GM23338 (cell line): ENCODE measurements around the gene CTDSP1. TPM values are rescaled to one million over a fixed set of nuclear protein-coding genes. Genes with fewer than 3 reads are reported as not detected.

Source experiments
- ATAC-seq: fragments of 200-7000 bp; cut with Tn5 transposase; 3 replicates; pipeline ENCODE4 v1.9.1; 2020
- DNase-seq: peaks from one replicate; pipeline ENCODE4 v3.0.0-alpha.2; 2015; ENCODE audit warnings: low spot score
- H2AFZ ChIP-seq: fragments of 200-600 bp; sonication (generic); 2 replicates; pipeline ENCODE4 v1.8.0; 2016; ENCODE audit warnings: antibody characterized with exemption, mild to moderate bottlenecking, moderate library complexity
- H3F3A ChIP-seq: fragments of 200-600 bp; sonication (generic); replicated peaks from 2 replicates; pipeline ENCODE4 v1.8.0; 2017; ENCODE audit warnings: antibody characterized with exemption, mixed run types, low read depth
- H3K27ac ChIP-seq: fragments of 200-600 bp; sonication (generic); 2 replicates; pipeline ENCODE4 v1.6.1; 2016; ENCODE audit warnings: low read depth
- H3K27me3 ChIP-seq: fragments of 200-600 bp; sonication (generic); 2 replicates; pipeline ENCODE4 v1.8.0; 2016; ENCODE audit warnings: mild to moderate bottlenecking, mixed run types, moderate library complexity; ENCODE audit not compliant: insufficient read depth
- H3K36me3 ChIP-seq: fragments of 200-600 bp; sonication (generic); 2 replicates; pipeline ENCODE4 v1.8.0; 2016; ENCODE audit warnings: mild to moderate bottlenecking; ENCODE audit not compliant: insufficient read depth
- H3K4me1 ChIP-seq: fragments of 200-600 bp; sonication (generic); 2 replicates; pipeline ENCODE4 v1.8.0; 2016; ENCODE audit warnings: mild to moderate bottlenecking, moderate library complexity; ENCODE audit not compliant: insufficient read depth
- H3K4me2 ChIP-seq: fragments of 200-600 bp; sonication (generic); 2 replicates; pipeline ENCODE4 v1.7.1; 2017; ENCODE audit warnings: mixed run types
- H3K4me3 ChIP-seq: fragments of 200-600 bp; sonication (generic); 2 replicates; pipeline ENCODE4 v1.6.1; 2016; ENCODE audit warnings: mixed run types
- H3K79me2 ChIP-seq: fragments of 200-600 bp; sonication (generic); replicated peaks from 2 replicates; pipeline ENCODE4 v1.8.0; 2017; ENCODE audit warnings: mild to moderate bottlenecking; ENCODE audit not compliant: insufficient read depth
- H3K9me2 ChIP-seq: fragments of 200-600 bp; sonication (generic); 2 replicates; pipeline ENCODE4 v1.8.0; 2017; ENCODE audit not compliant: insufficient read depth
- H4K20me1 ChIP-seq: fragments of 200-600 bp; sonication (generic); replicated peaks from 2 replicates; pipeline ENCODE4 v1.8.0; 2017; ENCODE audit warnings: mild to moderate bottlenecking; ENCODE audit not compliant: insufficient read depth
- H3K27ac Mint-ChIP-seq: 2 replicates; pipeline ENCODE4 v1.8.0; 2020; ENCODE audit warnings: inconsistent platforms, mild to moderate bottlenecking, moderate library complexity, mixed read lengths
- H3K27me3 Mint-ChIP-seq: 3 replicates; pipeline ENCODE4 v1.8.0; 2022; ENCODE audit warnings: low read depth, mild to moderate bottlenecking, moderate library complexity, mixed read lengths, inconsistent platforms; ENCODE audit not compliant: insufficient read depth, poor library complexity
- H3K36me3 Mint-ChIP-seq: 3 replicates; pipeline ENCODE4 v1.8.0; 2021; ENCODE audit warnings: low read depth, mild to moderate bottlenecking, inconsistent platforms, moderate library complexity, mixed read lengths
- H3K4me1 Mint-ChIP-seq: 3 replicates; pipeline ENCODE4 v1.8.0; 2020; ENCODE audit warnings: mild to moderate bottlenecking, inconsistent platforms, mixed read lengths
- H3K4me3 Mint-ChIP-seq: 3 replicates; pipeline ENCODE4 v1.8.0; 2021; ENCODE audit warnings: moderate library complexity, mild to moderate bottlenecking, inconsistent platforms, mixed read lengths
- H3K9me3 Mint-ChIP-seq: 3 replicates; pipeline ENCODE4 v1.8.0; 2020; ENCODE audit warnings: moderate library complexity, mild to moderate bottlenecking, inconsistent platforms, mixed read lengths
- CREB1 ChIP-seq: fragments of 250-450 bp; sonication (Bioruptor Pico); IDR thresholded peaks from 2 replicates; pipeline ENCODE4 v1.5.0; 2020; ENCODE audit warnings: low read depth, mild to moderate bottlenecking, moderate library complexity
- ETS1 ChIP-seq: IDR thresholded peaks from 2 replicates; pipeline ENCODE4 v1.6.1; 2016; ENCODE audit warnings: antibody characterized with exemption
- EZH2 ChIP-seq: fragments of 200-600 bp; sonication (generic); IDR thresholded peaks from one replicate; pipeline ENCODE4 v1.8.0; 2017; ENCODE audit warnings: antibody characterized with exemption, mild to moderate bottlenecking, low read depth; ENCODE audit not compliant: unreplicated experiment
- EZH2phosphoT487 ChIP-seq: fragments of 200-600 bp; sonication (generic); IDR thresholded peaks from one replicate; pipeline ENCODE4 v1.8.1; 2018; ENCODE audit warnings: antibody characterized with exemption; ENCODE audit not compliant: unreplicated experiment
- JUNB ChIP-seq: IDR thresholded peaks from one replicate; pipeline ENCODE4 v1.6.1; 2016; ENCODE audit warnings: antibody characterized with exemption; ENCODE audit not compliant: unreplicated experiment
- NANOG ChIP-seq: IDR thresholded peaks from 2 replicates; pipeline ENCODE4 v1.6.1; 2016; ENCODE audit warnings: antibody characterized with exemption, borderline replicate concordance
- POLR2AphosphoS5 ChIP-seq: IDR thresholded peaks from 2 replicates; pipeline ENCODE4 v1.6.1; 2016; ENCODE audit warnings: antibody characterized with exemption, low read depth
- STAT1 ChIP-seq: IDR thresholded peaks from one replicate; pipeline ENCODE4 v1.6.1; 2016; ENCODE audit warnings: antibody characterized with exemption; ENCODE audit not compliant: unreplicated experiment
- ZNF114 ChIP-seq: fragments of 250-450 bp; sonication (Bioruptor Pico); IDR thresholded peaks from 2 replicates; pipeline ENCODE4 v1.5.0; 2020; ENCODE audit warnings: mild to moderate bottlenecking, moderate library complexity
- ZNF331 ChIP-seq: fragments of 250-450 bp; sonication (Bioruptor Pico); IDR thresholded peaks from 2 replicates; pipeline ENCODE4 v1.5.0; 2020; ENCODE audit warnings: low read depth, mild to moderate bottlenecking, moderate library complexity
- polyA plus RNA-seq: library from polyadenylated mRNA; unstranded; fragments of >200 nt; fragmentation: Nextera tagmentation; extraction: Ambion mirVana; gene quantifications from 2 replicates; pipeline ENCODE4 v1.2.1, GENCODE V29; 2016
- total RNA-seq: library from RNA; depleted of rRNA; stranded (reverse); fragments of >200 nt; shearing (Covaris generic); gene quantifications from 2 replicates; pipeline ENCODE4 v1.2.3, GENCODE V29; 2014
- TF ChIP-seq, protein P1 (sequence below): fragments of 250-450 bp; sonication (Bioruptor Pico); IDR thresholded peaks from 2 replicates; pipeline ENCODE4 v1.5.0; 2020; ENCODE audit warnings: mild to moderate bottlenecking, moderate library complexity
- TF ChIP-seq, protein P2 (sequence below), 2 experiments: fragments of 200-600 bp in 1 of 2; sonication (generic) in 1 of 2; conservative IDR thresholded peaks; 2 replicates each; pipeline versions ENCODE4 v1.5.1 to v1.6.1; 2016 to 2017; ENCODE audit warnings: antibody characterized with exemption in 2 of 2, low read depth in 2 of 2, mild to moderate bottlenecking in 2 of 2, moderate library complexity in 1 of 2

The CTDSP1 gene
- total and polyA plus RNA-seq, 2 experiments from 2014 or later, result 6.7 to 21.8 TPM

GRCh38 chr2:218402911-218403411 is 3.3 kb downstream of the CTDSP1 start (continued):
- TF ChIP-seq, protein P1, sequence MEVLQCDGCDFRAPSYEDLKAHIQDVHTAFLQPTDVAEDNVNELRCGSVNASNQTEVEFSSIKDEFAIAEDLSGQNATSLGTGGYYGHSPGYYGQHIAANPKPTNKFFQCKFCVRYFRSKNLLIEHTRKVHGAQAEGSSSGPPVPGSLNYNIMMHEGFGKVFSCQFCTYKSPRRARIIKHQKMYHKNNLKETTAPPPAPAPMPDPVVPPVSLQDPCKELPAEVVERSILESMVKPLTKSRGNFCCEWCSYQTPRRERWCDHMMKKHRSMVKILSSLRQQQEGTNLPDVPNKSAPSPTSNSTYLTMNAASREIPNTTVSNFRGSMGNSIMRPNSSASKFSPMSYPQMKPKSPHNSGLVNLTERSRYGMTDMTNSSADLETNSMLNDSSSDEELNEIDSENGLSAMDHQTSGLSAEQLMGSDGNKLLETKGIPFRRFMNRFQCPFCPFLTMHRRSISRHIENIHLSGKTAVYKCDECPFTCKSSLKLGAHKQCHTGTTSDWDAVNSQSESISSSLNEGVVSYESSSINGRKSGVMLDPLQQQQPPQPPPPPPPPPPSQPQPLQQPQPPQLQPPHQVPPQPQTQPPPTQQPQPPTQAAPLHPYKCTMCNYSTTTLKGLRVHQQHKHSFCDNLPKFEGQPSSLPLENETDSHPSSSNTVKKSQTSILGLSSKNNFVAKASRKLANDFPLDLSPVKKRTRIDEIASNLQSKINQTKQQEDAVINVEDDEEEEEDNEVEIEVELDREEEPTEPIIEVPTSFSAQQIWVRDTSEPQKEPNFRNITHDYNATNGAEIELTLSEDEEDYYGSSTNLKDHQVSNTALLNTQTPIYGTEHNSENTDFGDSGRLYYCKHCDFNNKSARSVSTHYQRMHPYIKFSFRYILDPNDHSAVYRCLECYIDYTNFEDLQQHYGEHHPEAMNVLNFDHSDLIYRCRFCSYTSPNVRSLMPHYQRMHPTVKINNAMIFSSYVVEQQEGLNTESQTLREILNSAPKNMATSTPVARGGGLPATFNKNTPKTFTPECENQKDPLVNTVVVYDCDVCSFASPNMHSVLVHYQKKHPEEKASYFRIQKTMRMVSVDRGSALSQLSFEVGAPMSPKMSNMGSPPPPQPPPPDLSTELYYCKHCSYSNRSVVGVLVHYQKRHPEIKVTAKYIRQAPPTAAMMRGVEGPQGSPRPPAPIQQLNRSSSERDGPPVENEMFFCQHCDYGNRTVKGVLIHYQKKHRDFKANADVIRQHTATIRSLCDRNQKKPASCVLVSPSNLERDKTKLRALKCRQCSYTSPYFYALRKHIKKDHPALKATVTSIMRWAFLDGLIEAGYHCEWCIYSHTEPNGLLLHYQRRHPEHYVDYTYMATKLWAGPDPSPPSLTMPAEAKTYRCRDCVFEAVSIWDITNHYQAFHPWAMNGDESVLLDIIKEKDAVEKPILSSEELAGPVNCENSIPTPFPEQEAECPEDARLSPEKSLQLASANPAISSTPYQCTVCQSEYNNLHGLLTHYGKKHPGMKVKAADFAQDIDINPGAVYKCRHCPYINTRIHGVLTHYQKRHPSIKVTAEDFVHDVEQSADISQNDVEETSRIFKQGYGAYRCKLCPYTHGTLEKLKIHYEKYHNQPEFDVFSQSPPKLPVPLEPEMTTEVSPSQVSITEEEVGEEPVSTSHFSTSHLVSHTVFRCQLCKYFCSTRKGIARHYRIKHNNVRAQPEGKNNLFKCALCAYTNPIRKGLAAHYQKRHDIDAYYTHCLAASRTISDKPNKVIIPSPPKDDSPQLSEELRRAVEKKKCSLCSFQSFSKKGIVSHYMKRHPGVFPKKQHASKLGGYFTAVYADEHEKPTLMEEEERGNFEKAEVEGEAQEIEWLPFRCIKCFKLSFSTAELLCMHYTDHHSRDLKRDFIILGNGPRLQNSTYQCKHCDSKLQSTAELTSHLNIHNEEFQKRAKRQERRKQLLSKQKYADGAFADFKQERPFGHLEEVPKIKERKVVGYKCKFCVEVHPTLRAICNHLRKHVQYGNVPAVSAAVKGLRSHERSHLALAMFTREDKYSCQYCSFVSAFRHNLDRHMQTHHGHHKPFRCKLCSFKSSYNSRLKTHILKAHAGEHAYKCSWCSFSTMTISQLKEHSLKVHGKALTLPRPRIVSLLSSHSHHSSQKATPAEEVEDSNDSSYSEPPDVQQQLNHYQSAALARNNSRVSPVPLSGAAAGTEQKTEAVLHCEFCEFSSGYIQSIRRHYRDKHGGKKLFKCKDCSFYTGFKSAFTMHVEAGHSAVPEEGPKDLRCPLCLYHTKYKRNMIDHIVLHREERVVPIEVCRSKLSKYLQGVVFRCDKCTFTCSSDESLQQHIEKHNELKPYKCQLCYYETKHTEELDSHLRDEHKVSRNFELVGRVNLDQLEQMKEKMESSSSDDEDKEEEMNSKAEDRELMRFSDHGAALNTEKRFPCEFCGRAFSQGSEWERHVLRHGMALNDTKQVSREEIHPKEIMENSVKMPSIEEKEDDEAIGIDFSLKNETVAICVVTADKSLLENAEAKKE (CRISPR knock-in tag), result no peak
- no peak for TF ChIP-seq JUNB

DNA sequence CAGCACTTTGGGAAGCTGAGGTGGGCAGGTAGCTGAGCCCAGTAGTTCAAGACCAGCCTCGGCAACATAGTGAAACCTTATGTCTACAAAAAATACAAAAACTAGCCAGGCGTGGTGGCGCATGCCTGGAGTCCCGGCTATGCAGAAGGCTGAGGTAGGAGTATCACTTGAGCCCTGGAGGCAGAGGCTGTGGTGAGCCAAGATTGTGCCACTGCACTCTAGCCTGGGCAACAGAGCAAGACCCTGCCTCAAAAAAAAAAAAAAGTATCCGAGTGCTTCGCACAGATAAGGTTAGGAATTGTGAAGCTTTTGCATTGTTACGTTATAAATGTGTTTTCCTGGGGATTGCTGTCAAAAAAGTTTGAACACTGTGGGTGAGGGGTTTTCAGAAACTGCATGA is 4.1 kb downstream of the CTDSP1 start:
- Histone ChIP-seq H3K4me1 (peaks cover 27% of the 10 kb centered on the region), H3K9me2 (no peaks in the 10 kb centered on the region), H3K79me2 (no peaks in the 10 kb centered on the region), H3K27ac (no peak overlapping the region), H2AFZ (no peak overlapping the region), H3K36me3 (no peaks in the 10 kb centered on the region), H4K20me1 (no peaks in the 10 kb centered on the region), H3F3A (peaks cover 17% of the 10 kb centered on the region), H3K27me3 (peaks cover 7% of the 10 kb centered on the region), H3K4me3 (no peak overlapping the region), H3K4me2 (no peak overlapping the region)
- Mint-ChIP-seq H3K27ac (no peak overlapping the region), H3K9me3 (no peaks in the 10 kb centered on the region), H3K36me3 (peaks cover 12% of the 10 kb centered on the region), H3K27me3 (peaks cover 16% of the 10 kb centered on the region), H3K4me3 (no peak overlapping the region), H3K4me1 (peaks cover 22% of the 10 kb centered on the region)
- no peak for ATAC-seq
- DNase-seq, result no peak
- no peak for TF ChIP-seq JUNB
- TF ChIP-seq ZNF114 (CRISPR knock-in tag), result no peak
- no peak for TF ChIP-seq ETS1
- TF ChIP-seq STAT1, result no peak
- no peak for TF ChIP-seq NANOG
- TF ChIP-seq, protein P2, sequence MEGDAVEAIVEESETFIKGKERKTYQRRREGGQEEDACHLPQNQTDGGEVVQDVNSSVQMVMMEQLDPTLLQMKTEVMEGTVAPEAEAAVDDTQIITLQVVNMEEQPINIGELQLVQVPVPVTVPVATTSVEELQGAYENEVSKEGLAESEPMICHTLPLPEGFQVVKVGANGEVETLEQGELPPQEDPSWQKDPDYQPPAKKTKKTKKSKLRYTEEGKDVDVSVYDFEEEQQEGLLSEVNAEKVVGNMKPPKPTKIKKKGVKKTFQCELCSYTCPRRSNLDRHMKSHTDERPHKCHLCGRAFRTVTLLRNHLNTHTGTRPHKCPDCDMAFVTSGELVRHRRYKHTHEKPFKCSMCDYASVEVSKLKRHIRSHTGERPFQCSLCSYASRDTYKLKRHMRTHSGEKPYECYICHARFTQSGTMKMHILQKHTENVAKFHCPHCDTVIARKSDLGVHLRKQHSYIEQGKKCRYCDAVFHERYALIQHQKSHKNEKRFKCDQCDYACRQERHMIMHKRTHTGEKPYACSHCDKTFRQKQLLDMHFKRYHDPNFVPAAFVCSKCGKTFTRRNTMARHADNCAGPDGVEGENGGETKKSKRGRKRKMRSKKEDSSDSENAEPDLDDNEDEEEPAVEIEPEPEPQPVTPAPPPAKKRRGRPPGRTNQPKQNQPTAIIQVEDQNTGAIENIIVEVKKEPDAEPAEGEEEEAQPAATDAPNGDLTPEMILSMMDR (conservative IDR thresholded peaks at IDR 0.05; ENCODE audit: low read depth in 2 of 2), result no peak
- no peak for TF ChIP-seq EZH2
- TF ChIP-seq CREB1 (CRISPR knock-in tag), result no peak
- no peak for TF ChIP-seq POLR2AphosphoS5
- no peak for TF ChIP-seq EZH2phosphoT487
- TF ChIP-seq ZNF331 (CRISPR knock-in tag), result no peak
